ENCODE results near the gene RBMS1.

The RBMS1 gene

DNA sequence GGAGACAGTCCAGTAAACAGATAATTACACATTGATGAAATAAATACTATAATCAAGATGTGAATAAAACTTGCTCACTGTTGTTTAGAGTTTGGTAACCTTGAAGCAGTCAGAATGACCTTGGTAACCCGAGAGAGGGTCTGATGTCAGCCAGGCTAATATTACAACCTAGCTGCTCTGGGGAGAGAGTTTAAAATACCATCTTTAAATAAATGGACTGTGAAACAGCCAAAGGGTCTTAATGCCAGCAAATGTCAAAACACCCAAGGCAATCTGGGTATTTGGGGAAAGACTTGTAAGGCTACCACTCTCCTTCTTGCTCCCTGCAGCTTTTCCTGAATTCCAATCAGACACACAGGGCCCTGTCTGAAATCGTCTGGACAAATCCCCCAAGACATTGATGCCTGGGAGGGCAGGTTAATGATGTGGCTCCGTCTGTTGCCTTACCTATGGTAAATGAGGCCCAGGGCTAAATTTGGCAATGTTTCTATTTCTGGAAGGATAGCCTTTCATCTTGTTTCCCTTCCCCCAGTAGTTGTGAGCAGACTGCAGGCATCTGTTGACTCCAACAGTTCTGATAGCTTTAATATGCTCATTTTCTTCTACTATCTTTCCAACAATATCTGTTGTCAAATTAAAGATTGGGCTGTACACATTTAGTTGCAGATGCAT, 250.6 kb downstream of the RBMS1 start:
- no peak for DNase-seq

DNA sequence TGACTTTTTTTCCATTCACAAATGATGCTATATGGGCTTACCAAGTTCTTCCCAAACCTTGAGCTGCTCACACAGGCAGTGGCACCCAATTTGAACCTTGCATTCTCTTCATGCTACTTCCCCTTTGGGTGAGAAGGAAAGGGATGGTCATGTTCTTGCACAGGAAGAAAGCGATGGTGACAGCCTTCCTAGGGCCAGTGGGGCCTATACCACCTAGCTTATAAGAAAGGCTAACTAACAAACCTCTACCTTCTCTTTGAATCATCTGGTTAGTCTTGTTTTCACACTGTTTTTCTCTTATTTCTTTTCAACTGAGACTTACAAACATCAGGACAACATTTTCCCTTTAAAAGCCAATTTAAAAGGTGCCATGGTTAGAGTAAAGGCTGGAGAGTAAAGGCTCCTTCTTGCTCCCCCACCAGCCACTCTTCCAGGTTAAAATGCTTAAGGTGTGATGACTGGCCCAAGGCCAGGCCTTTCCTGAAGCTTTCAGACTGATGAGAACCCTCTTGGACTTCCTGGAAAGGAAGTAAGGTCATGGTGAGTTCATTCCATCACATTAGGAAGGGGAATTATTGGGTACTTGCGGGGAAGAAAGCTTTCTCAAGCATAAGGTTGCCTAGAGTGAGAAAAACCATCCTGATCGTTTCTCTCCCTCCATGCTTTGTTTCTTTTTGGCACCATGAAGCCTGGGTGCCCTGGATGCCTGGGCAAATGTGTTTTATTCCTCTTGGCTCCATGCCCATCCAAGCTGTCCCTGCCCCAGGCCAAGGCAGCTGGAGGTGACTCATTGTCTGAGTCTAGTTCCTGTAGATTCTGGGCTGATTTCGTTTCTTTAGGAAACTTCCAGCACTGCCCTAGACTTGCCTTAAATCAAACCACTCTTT, 252.1 kb downstream of the RBMS1 start:
- DNase-seq = no peak

DNA sequence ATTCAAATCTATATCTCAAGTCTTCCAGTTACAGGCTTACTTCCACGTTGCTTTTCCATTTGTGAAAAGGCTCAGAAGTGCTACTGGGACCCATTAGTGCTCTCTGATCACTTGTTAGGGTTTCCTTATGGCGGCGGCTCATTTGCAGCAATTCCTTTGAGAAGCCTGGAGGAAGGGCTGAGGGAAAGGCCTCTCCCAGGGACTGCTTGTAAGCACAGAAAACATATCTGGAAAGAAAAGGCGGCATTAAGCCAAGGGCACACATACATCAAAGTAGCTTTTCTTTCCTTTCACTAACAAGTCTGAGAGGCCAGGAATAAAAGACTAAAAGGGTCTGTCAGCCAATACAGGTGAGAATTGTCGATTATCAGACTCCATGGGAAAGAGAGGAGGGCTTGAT, 254.2 kb downstream of the RBMS1 start:
- no peak for DNase-seq

DNA sequence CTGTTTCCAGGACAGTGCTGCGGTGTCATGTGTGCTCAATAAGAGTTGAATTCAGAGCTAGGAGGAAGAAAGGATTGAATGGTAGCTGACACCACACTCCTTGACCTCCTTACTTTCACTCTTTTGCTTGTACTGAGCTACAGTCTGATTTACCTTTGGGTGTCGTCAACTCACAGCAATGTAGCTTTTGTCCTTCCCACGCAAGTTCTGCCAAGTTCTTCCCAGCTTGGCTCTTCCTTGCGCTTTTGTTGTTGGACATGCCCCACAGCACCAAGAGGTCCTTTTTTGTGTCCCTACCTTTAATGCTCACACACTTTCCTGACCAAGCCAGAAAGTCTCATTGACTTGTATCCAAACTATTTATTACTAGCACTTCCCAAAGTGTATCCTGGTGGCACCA, 255.2 kb downstream of the RBMS1 start:
- no peak for DNase-seq

DNA sequence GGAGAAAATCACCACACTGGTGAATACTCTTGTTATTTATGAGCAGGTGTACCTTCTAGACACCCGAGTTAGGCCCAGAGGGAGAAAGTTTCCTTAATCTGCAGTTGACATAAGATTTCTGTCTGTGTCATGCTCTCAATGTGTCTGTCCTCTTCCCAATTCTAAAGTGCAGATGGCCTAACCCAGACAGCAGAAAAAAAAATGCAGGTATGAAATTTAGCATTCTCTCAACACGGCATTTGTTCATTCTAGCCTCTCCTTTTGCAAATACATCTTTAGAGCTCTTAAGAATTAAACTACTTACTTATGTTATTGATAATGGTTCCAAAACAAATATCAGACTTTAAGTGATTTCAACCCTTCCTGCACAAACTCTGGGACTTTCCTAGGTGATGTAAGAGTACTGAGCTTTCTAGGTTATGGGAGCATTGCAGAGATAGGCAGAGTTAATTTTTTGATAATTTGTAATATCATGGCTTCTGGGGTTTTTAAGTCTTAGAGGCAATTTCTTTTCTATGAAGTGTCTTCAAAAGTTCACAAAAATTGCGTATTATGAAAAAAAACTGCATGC, 260.6 kb downstream of the RBMS1 start:
- DNase-seq = no peak

DNA sequence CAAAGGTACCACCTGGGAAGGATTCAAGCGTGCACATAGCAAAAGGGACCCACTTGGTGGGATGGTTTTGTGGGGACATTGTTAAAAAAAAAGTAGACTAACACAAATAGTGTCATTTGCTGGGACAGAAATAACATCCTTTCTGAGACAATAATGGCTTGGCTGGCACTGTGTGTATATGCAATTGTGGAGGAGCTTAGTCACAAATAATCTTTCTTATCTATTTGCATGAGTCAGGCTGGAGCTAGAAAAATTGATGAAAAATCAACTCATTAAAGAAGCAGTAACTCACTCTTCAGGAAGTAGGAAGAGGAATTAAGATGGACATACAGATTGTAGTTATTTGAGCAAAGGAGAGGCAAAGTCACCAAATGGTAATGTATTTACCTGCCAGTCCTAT, 264.0 kb downstream of the RBMS1 start:
- no peak for DNase-seq

DNA sequence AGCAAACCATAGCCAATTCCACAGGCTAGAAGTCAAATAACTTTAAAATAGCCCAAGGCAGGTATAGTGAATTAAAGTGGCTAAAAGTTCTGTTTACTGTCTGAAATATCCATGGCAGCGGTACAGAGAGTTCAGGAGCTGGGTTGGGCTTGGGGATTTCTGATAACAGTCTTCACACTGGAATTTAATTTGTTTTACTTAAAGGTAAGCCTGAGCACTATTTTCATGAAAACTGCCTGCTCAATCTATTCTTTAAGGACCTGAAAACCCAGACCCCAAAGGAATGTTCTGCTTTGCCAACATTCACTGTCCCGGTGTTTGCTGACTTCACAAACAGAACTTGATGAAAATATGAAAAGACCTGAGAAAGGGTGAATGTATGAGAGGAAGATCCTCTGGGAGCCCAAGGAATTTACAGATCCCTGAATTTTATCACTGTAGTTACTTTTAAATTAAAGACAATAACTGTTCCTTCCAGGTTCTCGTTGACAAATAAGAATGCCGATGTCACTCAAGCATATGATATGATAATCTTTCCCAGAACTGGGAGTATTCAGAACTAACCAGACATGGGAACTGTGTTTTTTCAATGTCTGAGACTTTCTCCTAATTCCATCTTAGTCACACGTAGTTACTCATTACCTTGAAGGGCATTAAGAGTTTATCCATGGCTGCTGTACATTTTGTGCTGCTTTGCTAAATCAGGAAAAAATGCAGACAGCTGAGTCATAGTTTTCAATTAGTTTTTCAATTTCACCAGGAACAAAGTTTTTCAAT, 265.3 kb downstream of the RBMS1 start:
- no peak for DNase-seq

DNA sequence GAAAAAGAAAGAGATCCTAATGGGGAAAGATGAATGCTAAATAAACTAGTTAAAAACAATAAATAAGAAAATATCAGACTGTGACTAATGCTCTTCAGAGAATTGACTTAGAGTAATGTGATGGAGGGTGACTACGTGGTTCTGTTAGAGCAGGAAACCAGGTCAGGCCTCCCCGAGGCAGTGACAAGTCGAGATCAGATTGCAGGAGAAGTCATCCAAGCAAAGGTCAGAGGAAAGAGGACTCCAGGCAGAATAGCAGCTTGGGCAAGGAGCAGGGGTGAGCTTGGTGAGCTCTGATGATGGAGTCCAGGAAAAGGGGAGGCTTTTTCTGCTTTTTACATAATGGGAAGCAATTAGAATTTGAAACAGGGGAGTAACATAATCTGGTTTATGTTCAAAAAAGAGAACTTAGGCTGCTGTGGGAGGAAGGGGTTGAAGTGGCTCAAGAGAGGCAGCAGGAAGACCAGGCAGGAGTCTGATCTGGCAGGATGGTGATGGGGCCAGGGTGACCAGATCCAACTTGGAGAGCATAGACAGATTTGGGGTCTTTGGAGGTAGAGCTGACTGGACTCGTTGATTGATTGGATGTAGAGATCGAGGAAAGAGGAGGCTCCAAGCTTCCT, 266.2 kb downstream of the RBMS1 start:
- no peak for DNase-seq

DNA sequence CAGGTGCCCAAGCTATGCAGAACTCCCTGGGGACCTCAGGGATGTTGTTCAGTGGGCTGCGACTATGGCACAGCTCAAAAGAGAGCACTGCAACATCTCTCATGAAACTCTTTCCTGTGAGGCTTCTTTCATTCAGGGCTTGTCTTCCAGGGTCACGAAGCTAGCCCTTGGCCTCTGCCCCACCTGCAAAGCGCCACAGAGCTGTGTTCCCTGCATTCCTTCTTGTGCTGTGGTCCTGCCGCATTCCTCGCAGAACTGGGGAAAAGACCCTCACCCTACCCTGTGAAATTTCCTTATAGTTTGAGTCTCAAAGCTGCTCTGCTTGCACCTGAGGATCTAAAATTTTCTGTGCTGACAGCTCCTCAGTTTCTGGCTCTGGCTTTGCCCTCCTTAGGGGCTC, 267.2 kb downstream of the RBMS1 start:
- no peak for DNase-seq

DNA sequence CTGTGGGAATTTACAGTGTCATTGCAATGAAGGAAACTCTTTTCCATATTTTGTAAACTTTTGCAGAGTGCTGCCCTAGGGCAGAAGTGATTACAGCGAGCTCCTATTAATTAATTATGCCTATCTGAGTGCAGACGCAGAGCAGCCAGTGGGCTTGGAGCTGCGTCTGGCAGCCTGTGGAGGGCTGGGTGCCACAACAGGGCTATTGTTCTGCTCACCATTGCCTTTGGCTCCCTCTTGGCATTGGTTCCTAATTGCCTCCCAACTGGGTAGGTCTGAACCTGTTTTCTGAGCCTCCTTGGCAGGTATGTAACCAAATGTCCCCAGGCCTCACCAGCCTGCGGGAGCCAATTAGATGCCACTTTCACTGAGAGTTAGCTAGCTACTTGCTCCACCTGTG, 267.9 kb downstream of the RBMS1 start:
- DNase-seq = no peak

DNA sequence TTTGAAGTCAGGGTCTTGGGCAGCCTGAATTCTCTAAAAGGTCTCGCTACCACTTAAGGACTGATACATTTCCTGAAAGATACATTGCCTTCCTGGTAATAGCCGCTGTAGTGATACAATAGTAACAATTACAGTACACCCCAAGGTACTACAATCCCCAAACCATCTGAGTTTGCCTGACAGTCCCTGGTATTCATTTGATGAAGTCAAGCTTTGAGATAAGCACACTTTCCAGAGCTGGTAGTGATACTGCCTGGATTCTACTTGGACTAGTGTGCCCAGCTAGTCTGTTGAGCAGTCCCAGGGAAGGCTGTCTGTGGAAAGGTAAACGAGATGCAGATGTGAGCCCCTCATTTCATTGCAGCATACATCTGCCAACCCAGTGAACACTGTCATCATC, 269.1 kb downstream of the RBMS1 start:
- DNase-seq = no peak

DNA sequence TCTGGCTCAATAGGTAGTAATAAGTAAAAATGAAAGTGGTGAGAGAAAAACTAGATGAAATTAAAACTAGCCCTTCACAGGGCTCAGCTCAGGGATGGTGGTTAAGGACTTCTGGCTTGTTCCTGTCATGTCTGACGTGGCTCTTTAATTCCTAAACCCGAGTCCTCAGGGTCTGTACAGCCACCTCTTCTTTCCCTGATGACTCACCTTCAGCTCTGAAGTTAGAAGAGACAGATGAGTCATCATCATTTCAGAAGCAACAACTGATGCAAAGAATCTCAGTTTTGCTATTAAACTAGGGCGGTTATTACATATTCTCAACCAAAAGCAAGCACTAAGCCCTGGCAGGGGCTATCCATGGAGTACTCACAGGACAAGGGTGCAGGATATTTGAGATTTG, 269.5 kb downstream of the RBMS1 start:
- DNase-seq = no peak

DNA sequence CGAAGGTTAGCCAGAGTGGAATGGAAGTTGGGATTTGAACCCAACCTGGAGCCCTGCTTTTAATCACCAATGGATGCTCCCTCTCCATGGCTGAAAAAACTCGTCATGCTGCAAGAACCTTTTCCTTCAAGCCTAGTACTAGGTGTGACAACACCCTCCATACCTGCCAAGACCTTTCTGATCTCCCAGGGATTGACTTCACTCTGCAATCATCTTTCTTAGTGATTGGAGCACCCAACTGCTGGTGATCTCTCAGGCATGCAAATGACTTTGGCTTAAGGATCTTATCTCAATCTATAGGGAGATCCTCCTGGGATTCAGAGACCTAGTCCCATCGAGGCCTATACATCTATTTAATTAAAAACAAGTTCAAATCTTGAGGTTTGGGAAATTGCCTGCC, 270.0 kb downstream of the RBMS1 start:
- no peak for DNase-seq

DNA sequence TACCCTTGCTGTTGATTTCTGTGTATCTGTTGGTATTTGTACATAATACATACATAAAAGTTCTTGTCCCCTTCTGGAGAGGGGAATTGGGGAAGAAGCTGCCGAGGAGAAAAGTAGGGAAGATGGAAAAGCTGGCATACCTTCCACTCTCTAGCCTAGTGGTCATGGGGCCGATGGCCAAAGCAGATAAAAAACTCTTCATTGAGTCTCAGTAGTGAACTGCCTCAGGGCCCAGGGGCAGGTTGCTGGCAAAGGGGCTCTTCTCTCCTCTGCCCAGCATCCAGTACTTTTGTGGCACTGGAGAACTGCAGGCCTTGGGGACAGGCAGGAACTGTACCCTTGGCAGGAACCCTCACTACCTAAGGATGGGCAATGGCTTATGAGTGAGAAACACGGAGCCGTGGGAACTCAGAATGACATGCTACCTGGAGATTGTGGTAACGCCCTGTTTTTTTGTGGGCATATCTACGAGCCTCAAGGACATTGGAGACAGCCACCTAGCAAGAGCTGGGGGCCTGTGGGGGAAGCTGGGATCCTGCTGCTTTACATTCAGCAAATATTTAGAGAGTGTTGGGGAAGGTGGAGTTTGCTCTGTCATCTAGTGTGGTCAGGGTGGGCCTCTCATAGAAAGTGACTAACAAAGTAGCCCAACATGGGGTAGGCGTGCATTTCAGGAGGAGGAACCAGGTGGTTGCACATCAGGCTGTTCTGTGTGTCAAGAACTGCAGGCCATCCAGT, 270.9 kb downstream of the RBMS1 start:
- DNase-seq = no peak
